Adrenal gland (tissue), 12 donors: ENCODE measurements around the gene CEP131. TPM values are rescaled to one million over a fixed set of nuclear protein-coding genes. Genes with fewer than 3 reads are reported as not detected.

Experiments used
- DNase-seq, 7 donors: peaks; one replicate each; pipeline ENCODE4 v3.0.0-alpha.2; 2019 to 2020
- H3K27ac ChIP-seq, 5 donors: fragments of 200-600 bp; sonication (generic) in 4 of 5; 1 replicate in 3 of 5; 2 replicates in 2 of 5; pipeline versions ENCODE4 v1.5.1 to v1.8.0; 2016 to 2020; ENCODE audit warnings: mild to moderate bottlenecking in 1 of 5
- H3K27me3 ChIP-seq: fragments of 200-600 bp; 2 replicates; pipeline ENCODE4 v1.8.0; 2021
- H3K36me3 ChIP-seq, 2 donors: fragments of 200-600 bp; replicated peaks in 1 of 2; 1 replicate in 1 of 2; 2 replicates in 1 of 2; pipeline versions ENCODE4 v1.5.1 to v1.8.0; 2018 to 2022
- H3K4me1 ChIP-seq, 2 donors: fragments of 200-600 bp; replicated peaks in 1 of 2; 1 replicate in 1 of 2; 2 replicates in 1 of 2; pipeline versions ENCODE4 v1.5.1 to v1.8.0; 2018 to 2021
- H3K4me3 ChIP-seq, 4 donors: fragments of 200-600 bp; sonication (generic) in 3 of 4; one replicate each; pipeline ENCODE4 v1.5.1; 2016 to 2018
- H3K9me3 ChIP-seq, 3 donors: fragments of 200-600 bp; sonication (generic) in 1 of 3; replicated peaks in 1 of 3; 1 replicate in 2 of 3; 2 replicates in 1 of 3; pipeline versions ENCODE4 v1.5.1 to v1.8.0; 2016 to 2021
- POLR2A ChIP-seq, 2 donors: fragments of 450-650 bp; IDR thresholded peaks; one replicate each; pipeline ENCODE4 v1.6.1; 2017; ENCODE audit warnings: antibody characterized with exemption in 2 of 2, mild to moderate bottlenecking in 2 of 2, moderate library complexity in 1 of 2
- WGBS, 4 donors: extraction: QIAGEN DNeasy Blood & Tissue Kit in 2 of 4; methylation state at CpG; one replicate each; pipeline versions ENCODE4 v1.1.5 to v1.1.7; 2013 to 2017; 5-methylcytosine and 5-hydroxymethylcytosine counted together
- intact Hi-C, 2 donors: fragments of 100-400 bp; cut with DNase I; formaldehyde crosslinking; loops; one replicate each; pipeline versions ENCODE4 v1.14.1 to v1.15.0; 2022 to 2023
- polyA plus RNA-seq, 3 donors: library from polyadenylated mRNA; stranded (reverse); fragments of 200-250 nt in 2 of 3; fragments of 350-450 nt in 1 of 3; fragmentation: Illumina TruSeq in 1 of 3; extraction: RNeasy Lipid Tissue Mini Kit (QIAGEN cat#74804) in 1 of 3; gene quantifications; one replicate each; pipeline ENCODE4 v1.2.3, GENCODE V29; 2013 to 2014
- total RNA-seq, 9 donors: library from RNA; depleted of rRNA in 4 of 9; stranded (reverse); fragments of >200 nt in 4 of 9; fragments of 120-200 nt in 1 of 9; fragmentation: NEBNext Ultra II Directional in 1 of 9; extraction: Animal tissue kit (Norgen Biotek cat#: 25700) in 1 of 9; gene quantifications; one replicate each; pipeline versions ENCODE4 v1.1.0 to v1.2.4, GENCODE V29; 2013 to 2023
- TF ChIP-seq, protein P1 (sequence below), 6 experiments: fragments of 450-650 bp in 4 of 6; fragments of 200-600 bp in 2 of 6; sonication (generic) in 1 of 6; IDR thresholded peaks; 1 replicate in 5 of 6; 2 replicates in 1 of 6; pipeline versions ENCODE4 v1.5.1 to v1.8.0; 2016 to 2021; ENCODE audit warnings: antibody characterized with exemption in 6 of 6, mild to moderate bottlenecking in 2 of 6, moderate library complexity in 1 of 6
- donor health status: healthy with polysubstance abuse.
- donor health status: Bipolar disorder and iron deficiency.
- donor health status: DM: yes; HTN: yes; CAD: no.
- donor health status: DM: no; HTN: no; CAD: no.
- donor health status: DM: no; HTN: no; CAD: no.
- donor health status: DM: yes; HTN: yes; CAD: no.

The CEP131 gene
- total and polyA plus RNA-seq, 12 donors: 0.81 to 55.8 (median 8.2) TPM

DNA sequence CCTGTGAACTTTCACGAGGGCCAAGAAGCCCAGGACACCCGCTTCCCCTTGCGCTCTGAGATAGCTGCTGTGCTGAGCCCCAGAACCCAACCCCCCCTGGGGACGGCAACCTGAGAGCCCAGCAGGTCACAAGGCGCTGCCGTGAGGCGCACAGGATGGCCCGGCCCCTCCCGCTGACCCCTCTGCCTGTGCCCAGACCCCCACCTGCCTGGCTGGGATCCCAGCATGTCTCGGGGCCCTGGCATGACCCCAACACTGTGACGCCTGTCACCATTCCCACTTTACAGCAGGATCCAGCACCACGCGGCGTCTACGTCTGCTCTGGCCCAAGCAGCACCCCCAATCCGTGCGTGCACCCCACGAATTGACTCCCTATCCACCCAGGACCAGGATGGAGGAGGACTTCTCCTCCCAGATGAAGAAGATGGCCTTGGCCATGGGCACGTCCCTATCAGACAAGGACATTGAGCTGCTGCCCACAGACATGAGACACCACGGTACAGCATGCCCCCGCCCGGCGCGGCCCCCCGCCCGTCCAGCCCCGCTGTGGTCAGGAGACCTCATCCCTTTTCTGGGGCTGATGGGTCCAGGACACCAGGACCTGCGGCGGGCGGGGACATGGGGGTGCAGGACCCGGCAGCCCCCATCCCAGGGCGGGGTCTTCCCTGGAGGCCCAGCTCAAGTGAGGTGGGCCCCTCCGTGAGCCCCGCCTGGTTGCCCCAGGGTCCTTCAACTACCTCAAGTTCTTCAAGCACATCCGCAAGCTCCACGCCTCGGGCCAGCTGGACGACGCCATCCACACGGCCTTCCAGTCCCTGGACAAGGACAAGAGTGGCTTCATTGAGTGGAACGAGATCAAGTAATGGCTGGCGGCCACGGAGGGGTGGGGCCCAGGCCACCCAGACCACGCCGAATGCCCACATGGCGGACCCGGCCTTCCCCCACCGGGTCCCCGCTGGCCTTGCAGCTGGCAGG is 41.6 kb downstream of the CEP131 start:
- Histone ChIP-seq H3K27me3 (no peaks in the 10 kb centered on the region), H3K36me3 (no peaks in the 10 kb centered on the region), H3K4me1 (no peaks in the 10 kb centered on the region), H3K27ac (no peak overlapping the region), H3K4me3 (no peak overlapping the region), H3K9me3 (no peaks in the 10 kb centered on the region)
- TF ChIP-seq, protein P1, sequence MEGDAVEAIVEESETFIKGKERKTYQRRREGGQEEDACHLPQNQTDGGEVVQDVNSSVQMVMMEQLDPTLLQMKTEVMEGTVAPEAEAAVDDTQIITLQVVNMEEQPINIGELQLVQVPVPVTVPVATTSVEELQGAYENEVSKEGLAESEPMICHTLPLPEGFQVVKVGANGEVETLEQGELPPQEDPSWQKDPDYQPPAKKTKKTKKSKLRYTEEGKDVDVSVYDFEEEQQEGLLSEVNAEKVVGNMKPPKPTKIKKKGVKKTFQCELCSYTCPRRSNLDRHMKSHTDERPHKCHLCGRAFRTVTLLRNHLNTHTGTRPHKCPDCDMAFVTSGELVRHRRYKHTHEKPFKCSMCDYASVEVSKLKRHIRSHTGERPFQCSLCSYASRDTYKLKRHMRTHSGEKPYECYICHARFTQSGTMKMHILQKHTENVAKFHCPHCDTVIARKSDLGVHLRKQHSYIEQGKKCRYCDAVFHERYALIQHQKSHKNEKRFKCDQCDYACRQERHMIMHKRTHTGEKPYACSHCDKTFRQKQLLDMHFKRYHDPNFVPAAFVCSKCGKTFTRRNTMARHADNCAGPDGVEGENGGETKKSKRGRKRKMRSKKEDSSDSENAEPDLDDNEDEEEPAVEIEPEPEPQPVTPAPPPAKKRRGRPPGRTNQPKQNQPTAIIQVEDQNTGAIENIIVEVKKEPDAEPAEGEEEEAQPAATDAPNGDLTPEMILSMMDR (IDR thresholded peaks at IDR 0.05): no peak
- TF ChIP-seq POLR2A (IDR thresholded peaks at IDR 0.05): no peak
- no peak for DNase-seq
- intact Hi-C loops: no loop called here
- 87 to 89% (median 88%) methylated on average over 11 to 49 of the region's 49 CpGs for WGBS, 4 donors

DNA sequence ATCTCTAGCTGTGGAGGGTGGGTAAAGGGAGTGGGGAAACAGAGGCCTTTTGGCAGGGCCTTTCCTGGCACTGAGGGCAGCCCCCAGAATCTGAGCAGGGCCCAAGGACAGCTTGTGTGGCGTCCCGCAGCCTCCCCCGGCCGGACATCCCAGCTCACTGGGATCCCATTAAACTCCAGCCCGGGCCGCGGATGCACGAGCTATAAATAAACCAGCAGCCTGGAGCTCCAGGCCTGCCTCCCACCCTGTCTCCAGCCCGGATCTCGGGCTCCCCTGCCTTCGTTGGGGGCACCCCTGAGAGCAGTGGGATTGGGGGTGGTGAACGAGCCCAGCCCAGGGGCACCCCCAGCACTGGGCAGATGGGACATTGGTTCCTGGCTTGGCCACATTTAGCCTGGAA is 42.9 kb downstream of the CEP131 start:
- no peak for DNase-seq
- no peaks in the 10 kb centered on the region for H3K36me3 ChIP-seq
- no peaks in the 10 kb centered on the region for H3K4me1 ChIP-seq
- WGBS, 4 donors: 70 to 77% (median 73%) methylated on average over 7 to 12 of the region's 12 CpGs; no CpG with 5 or more reads in 1 of the 4 donors
- intact Hi-C loops: no loop called here
- no peaks in the 10 kb centered on the region for H3K27me3 ChIP-seq
- H3K9me3 ChIP-seq: no peaks in the 10 kb centered on the region
- no peak overlapping the region for H3K4me3 ChIP-seq
- TF ChIP-seq, protein P1 (IDR thresholded peaks at IDR 0.05): no peak
- H3K27ac ChIP-seq: no peak overlapping the region

- no peak for DNase-seq
- no peaks in the 10 kb centered on the region for H3K9me3 ChIP-seq
- TF ChIP-seq POLR2A (IDR thresholded peaks at IDR 0.05): no peak
- no peak overlapping the region for H3K27ac ChIP-seq
- H3K4me3 ChIP-seq: no peak overlapping the region
- intact Hi-C loops: no loop called here
- no peaks in the 10 kb centered on the region for H3K36me3 ChIP-seq
- no peaks in the 10 kb centered on the region for H3K27me3 ChIP-seq
- WGBS, 4 donors: 70 to 85% (median 81%) methylated on average over 3 to 9 of the region's 9 CpGs
- no peaks in the 10 kb centered on the region for H3K4me1 ChIP-seq
These were observed 43.5 kb downstream of the CEP131 start for GRCh38 chr17:81179220-81179619.

- Histone ChIP-seq H3K36me3 (no peaks in the 10 kb centered on the region), H3K4me1 (no peaks in the 10 kb centered on the region), H3K27me3 (no peaks in the 10 kb centered on the region), H3K4me3 (no peak overlapping the region), H3K9me3 (no peaks in the 10 kb centered on the region), H3K27ac (no peak overlapping the region)
- no peak for DNase-seq
- intact Hi-C loops: no loop called here
- TF ChIP-seq, protein P1 (IDR thresholded peaks at IDR 0.05): no peak
- no peak for TF ChIP-seq POLR2A (IDR thresholded peaks at IDR 0.05)
- 72 to 83% (median 81%) methylated on average over 12 to 25 of the region's 25 CpGs for WGBS, 4 donors
These were observed 44.4 kb downstream of the CEP131 start for GRCh38 chr17:81178136-81179091.
